GM18907 (cell line): Measurements from ENCODE around the gene CLDN2.
A peak's percentile ranks its signal among the peaks of the same experiment; 100 is the strongest.
"Not testable (repeated sequence)": the region's sequence is repeated elsewhere in the genome, so short reads cannot be mapped to it uniquely, and the experiment has no call there.

Experiments
- ATAC-seq: cut with Tn5 transposase; IDR thresholded peaks from one replicate; pipeline ENCODE4 v1.9.1; 2021; ENCODE audit warnings: mild to moderate bottlenecking, moderate library complexity; ENCODE audit not compliant: unreplicated experiment

Gene CLDN2

GRCh38 chrX:106919932-106920452 is at the start of gene CLDN2:
CLDN2 (plus strand) TSS chrX:106920402; CDS start chrX:106928229, 7,827 bp downstream.
- ATAC-seq = no peak

- not testable (repeated sequence) for ATAC-seq
Measured at GRCh38 chrX:106872796-106873195, 47.4 kb upstream of the CLDN2 start.

- no peak for ATAC-seq
Measured at GRCh38 chrX:106874075-106874474, 46.1 kb upstream of the CLDN2 start.

- ATAC-seq = no peak
Measured at GRCh38 chrX:106875151-106875550, 45.1 kb upstream of the CLDN2 start.

GRCh38 chrX:106889468-106889867 is 30.7 kb upstream of the CLDN2 start:
- no peak for ATAC-seq

- ATAC-seq = no peak
Measured at GRCh38 chrX:106891762-106892460, 28.3 kb upstream of the CLDN2 start.

- ATAC-seq = peak; percentile 81
Measured at GRCh38 chrX:106894392-106894909, 25.8 kb upstream of the CLDN2 start.

- ATAC-seq = no peak
Measured at GRCh38 chrX:106894978-106895452, 25.2 kb upstream of the CLDN2 start.

- no peak for ATAC-seq
Measured at GRCh38 chrX:106897259-106897658, 22.9 kb upstream of the CLDN2 start.

- ATAC-seq = peak; percentile 80
Measured at GRCh38 chrX:106898462-106898861, 21.7 kb upstream of the CLDN2 start.

- ATAC-seq = no peak
Measured at GRCh38 chrX:106899276-106899675, 20.9 kb upstream of the CLDN2 start.

- ATAC-seq = no peak
Measured at GRCh38 chrX:106899841-106900240, 20.4 kb upstream of the CLDN2 start.

GRCh38 chrX:106901341-106901740 is 18.9 kb upstream of the CLDN2 start:
- ATAC-seq = no peak

- ATAC-seq = no peak
Measured at GRCh38 chrX:106901781-106902219, 18.4 kb upstream of the CLDN2 start.

- ATAC-seq = no peak
Measured at GRCh38 chrX:106902684-106903083, 17.5 kb upstream of the CLDN2 start.

- ATAC-seq = no peak
Measured at GRCh38 chrX:106903291-106903824, 16.8 kb upstream of the CLDN2 start, which contains the start of gene RIPPLY1. RIPPLY1 (minus strand) TSS chrX:106903341; CDS start chrX:106903287, 54 bp downstream.

GRCh38 chrX:106903856-106904528 is 16.2 kb upstream of the CLDN2 start:
- ATAC-seq = no peak

GRCh38 chrX:106905064-106905708 is 15.0 kb upstream of the CLDN2 start:
- no peak for ATAC-seq

- no peak for ATAC-seq
Measured at GRCh38 chrX:106906361-106906760, 13.8 kb upstream of the CLDN2 start.

- ATAC-seq = no peak
Measured at GRCh38 chrX:106912864-106913263, 7.3 kb upstream of the CLDN2 start.
